ENCODE measurements around the gene FBXW9. TPM values are rescaled to one million over a fixed set of nuclear protein-coding genes. Genes with fewer than 3 reads are reported as not detected.
"Not testable (repeated sequence)": the region's sequence is repeated elsewhere in the genome, so short reads cannot be mapped to it uniquely, and the experiment has no call there.

FBXW9 gene
- total RNA-seq, 1 experiment from 2014 or later = 6.2 TPM

GRCh38 chr19:12664406-12665280 is 31.8 kb downstream of the FBXW9 start:
- no peak for DNase-seq (ENCODE audit: extremely low read depth, low read depth)

- DNase-seq (ENCODE audit: extremely low read depth, low read depth) = no peak
Measured at GRCh38 chr19:12660980-12661379, 35.5 kb downstream of the FBXW9 start.

GRCh38 chr19:12657966-12658365 is 38.5 kb downstream of the FBXW9 start:
- no peak for DNase-seq (ENCODE audit: extremely low read depth, low read depth)

GRCh38 chr19:12656899-12657571 is 39.4 kb downstream of the FBXW9 start:
- no peak for DNase-seq (ENCODE audit: extremely low read depth, low read depth)

- DNase-seq (ENCODE audit: extremely low read depth, low read depth) = no peak
Measured at GRCh38 chr19:12655546-12655945, 40.9 kb downstream of the FBXW9 start.

- no peak for DNase-seq (ENCODE audit: extremely low read depth, low read depth)
Measured at GRCh38 chr19:12652219-12652618, 44.2 kb downstream of the FBXW9 start.

GRCh38 chr19:12649941-12650340 is 46.5 kb downstream of the FBXW9 start:
- DNase-seq (ENCODE audit: extremely low read depth, low read depth) = no peak

- no peak for DNase-seq (ENCODE audit: extremely low read depth, low read depth)
Measured at GRCh38 chr19:12648088-12648487, 48.3 kb downstream of the FBXW9 start.

- DNase-seq (ENCODE audit: extremely low read depth, low read depth) = no peak
Measured at GRCh38 chr19:12647490-12648071, 48.9 kb downstream of the FBXW9 start.

GRCh38 chr19:12647047-12647446 is 49.4 kb downstream of the FBXW9 start:
- DNase-seq (ENCODE audit: extremely low read depth, low read depth) = no peak

- DNase-seq (ENCODE audit: extremely low read depth, low read depth) = no peak
Measured at GRCh38 chr19:12646551-12646950, 49.9 kb downstream of the FBXW9 start.

GRCh38 chr19:12643716-12644115 is 52.7 kb downstream of the FBXW9 start:
- DNase-seq (ENCODE audit: extremely low read depth, low read depth) = not testable (repeated sequence)

- DNase-seq (ENCODE audit: extremely low read depth, low read depth) = no peak
Measured at GRCh38 chr19:12642506-12642905, 53.9 kb downstream of the FBXW9 start.

GRCh38 chr19:12641456-12641855 is 55.0 kb downstream of the FBXW9 start:
- no peak for DNase-seq (ENCODE audit: extremely low read depth, low read depth)

GRCh38 chr19:12639901-12640613 is 56.4 kb downstream of the FBXW9 start:
- DNase-seq (ENCODE audit: extremely low read depth, low read depth) = peak; percentile 29

Small RNA genes within 50 kb of the gene (small RNA-seq; reads per million reads assigned to genes)
- gene SNORD41 = 8.6 to 200 reads per million in 2 experiments

Other genes starting within 250 kb of the FBXW9 start
- gene ZNF709, start 211.8 kb downstream of the FBXW9 start, total RNA-seq (2014; rRNA removed; shearing (Covaris generic)) = 0.15 TPM in 1 of 2 replicates, not detected in the other
- gene ZNF564, start 145.1 kb downstream of the FBXW9 start, total RNA-seq (2014; rRNA removed; shearing (Covaris generic)) = 3.5 and 4.1 TPM in 2 replicates
- gene ZNF490, start 85.8 kb downstream of the FBXW9 start, total RNA-seq (2014; rRNA removed; shearing (Covaris generic)) = 1.7 and 1.8 TPM in 2 replicates
- gene ZNF791, start 85.7 kb downstream of the FBXW9 start, total RNA-seq (2014; rRNA removed; shearing (Covaris generic)) = 14.3 and 15.2 TPM in 2 replicates
- gene MAN2B1, start 29.9 kb downstream of the FBXW9 start, total RNA-seq (2014; rRNA removed; shearing (Covaris generic)) = 21.5 and 27.7 TPM in 2 replicates
- 5.8 and 7.7 TPM in 2 replicates for gene WDR83, start 29.8 kb downstream of the FBXW9 start, total RNA-seq (2014; rRNA removed; shearing (Covaris generic))
- gene DHPS, start 14.8 kb downstream of the FBXW9 start, total RNA-seq (2014; rRNA removed; shearing (Covaris generic)) = 75.7 and 83.6 TPM in 2 replicates
- not detected in 2 replicates for gene GNG14, start 8.6 kb downstream of the FBXW9 start, total RNA-seq (2014; rRNA removed; shearing (Covaris generic))
- gene TNPO2, start 27.3 kb upstream of the FBXW9 start, total RNA-seq (2014; rRNA removed; shearing (Covaris generic)) = 17.4 and 23.4 TPM in 2 replicates
- gene TRIR, start 38.1 kb upstream of the FBXW9 start, total RNA-seq (2014; rRNA removed; shearing (Covaris generic)) = 141 and 145 TPM in 2 replicates
- gene GET3, start 40.9 kb upstream of the FBXW9 start, total RNA-seq (2014; rRNA removed; shearing (Covaris generic)) = 50.9 and 53.9 TPM in 2 replicates
- 0.22 TPM in 1 of 2 replicates, not detected in the other for gene BEST2, start 55.2 kb upstream of the FBXW9 start, total RNA-seq (2014; rRNA removed; shearing (Covaris generic))
- gene HOOK2, start 78.9 kb upstream of the FBXW9 start, total RNA-seq (2014; rRNA removed; shearing (Covaris generic)) = 6.0 TPM in 2 replicates
- gene JUNB, start 94.9 kb upstream of the FBXW9 start, total RNA-seq (2014; rRNA removed; shearing (Covaris generic)) = 137 and 153 TPM in 2 replicates
- 216 and 259 TPM in 2 replicates for gene PRDX2, start 105.2 kb upstream of the FBXW9 start, total RNA-seq (2014; rRNA removed; shearing (Covaris generic))
- not detected in 2 replicates for gene THSD8, start 105.4 kb upstream of the FBXW9 start, total RNA-seq (2014; rRNA removed; shearing (Covaris generic))
- 25.6 and 31.1 TPM in 2 replicates for gene RNASEH2A, start 110.0 kb upstream of the FBXW9 start, total RNA-seq (2014; rRNA removed; shearing (Covaris generic))
- not detected in 2 replicates for gene RTBDN, start 137.9 kb upstream of the FBXW9 start, total RNA-seq (2014; rRNA removed; shearing (Covaris generic))
- gene MAST1, start 141.9 kb upstream of the FBXW9 start, total RNA-seq (2014; rRNA removed; shearing (Covaris generic)) = 1.7 TPM in 2 replicates
- gene DNASE2, start 184.8 kb upstream of the FBXW9 start, total RNA-seq (2014; rRNA removed; shearing (Covaris generic)) = 24.5 and 26.8 TPM in 2 replicates
- gene KLF1, start 190.6 kb upstream of the FBXW9 start, total RNA-seq (2014; rRNA removed; shearing (Covaris generic)) = 0.52 and 1.3 TPM in 2 replicates
- 5.5 and 5.8 TPM in 2 replicates for gene GCDH, start 194.5 kb upstream of the FBXW9 start, total RNA-seq (2014; rRNA removed; shearing (Covaris generic))
- 0.37 TPM in 1 of 2 replicates, not detected in the other for gene SYCE2, start 222.7 kb upstream of the FBXW9 start, total RNA-seq (2014; rRNA removed; shearing (Covaris generic))
- gene FARSA, start 237.1 kb upstream of the FBXW9 start, total RNA-seq (2014; rRNA removed; shearing (Covaris generic)) = 45.7 and 46.9 TPM in 2 replicates
- gene CALR, start 242.0 kb upstream of the FBXW9 start, total RNA-seq (2014; rRNA removed; shearing (Covaris generic)) = 378 and 410 TPM in 2 replicates
- 165 and 189 TPM in 2 replicates for gene RAD23A, start 249.2 kb upstream of the FBXW9 start, total RNA-seq (2014; rRNA removed; shearing (Covaris generic))

Measured in NCI-H460 (cell line).